Measurements from ENCODE around the gene MRPS26.
"Not testable (repeated sequence)": the region's sequence is repeated elsewhere in the genome, so short reads cannot be mapped to it uniquely, and the experiment has no call there.

MRPS26 gene

GRCh38 chr20:3040086-3040485 lies 5.8 kb upstream of the MRPS26 start:
- Histone ChIP-seq H3K4me3 (no peak overlapping the region), H3K27ac (no peak overlapping the region)

- no peak overlapping the region for H3K4me3 ChIP-seq
- H3K27ac ChIP-seq: peak overlapping the region in 6 of 21 experiments; percentile 4 to 49 (median 33)
These were observed 3.9 kb upstream of the MRPS26 start for GRCh38 chr20:3041854-3042409.

- Histone ChIP-seq H3K27ac (peak overlapping the region in 1 of 21 experiments; percentile 49), H3K4me3 (no peak overlapping the region)
These were observed 3.2 kb upstream of the MRPS26 start for GRCh38 chr20:3042625-3043024.

- H3K4me3 ChIP-seq: no peak within 1 kb of the TSS
- H3K27ac ChIP-seq: peak within 1 kb of the TSS in 2 of 21 experiments; percentile 11 to 49
These were observed 2.5 kb upstream of the MRPS26 start, which contains the start of gene GNRH2 for GRCh38 chr20:3043322-3043721. Gene GNRH2, plus strand, starts transcription at chr20:3043622. Its CDS starts 793 bp downstream, at chr20:3044415.

GRCh38 chr20:3044336-3044965 lies 1.4 kb upstream of the MRPS26 start:
- no peak overlapping the region for H3K4me3 ChIP-seq
- H3K27ac ChIP-seq: no peak overlapping the region

- peak overlapping the region in 20 of 21 experiments; percentile 74 to 90 (median 84) for H3K27ac ChIP-seq
- peak overlapping the region; percentile 69 to 98 (median 92) for H3K4me3 ChIP-seq
These were observed 623 bp upstream of the MRPS26 start for GRCh38 chr20:3045042-3045815.

- H3K27ac ChIP-seq: peak overlapping the region in 20 of 21 experiments; percentile 74 to 90 (median 84)
These were observed 1.0 kb downstream of the MRPS26 start for GRCh38 chr20:3046677-3047462.

GRCh38 chr20:3047486-3048419 lies 1.9 kb downstream of the MRPS26 start:
- Histone ChIP-seq H3K4me3 (no peak overlapping the region), H3K27ac (peak overlapping the region in 1 of 21 experiments; percentile 90)

More at GRCh38 chr20:3046677-3047462, 1.0 kb downstream of the MRPS26 start:
- peak overlapping the region; percentile 69 to 98 (median 92) for H3K4me3 ChIP-seq

- no peak overlapping the region for H3K4me3 ChIP-seq
- H3K27ac ChIP-seq: no peak overlapping the region
These were observed 5.7 kb downstream of the MRPS26 start for GRCh38 chr20:3051385-3052019.

- Histone ChIP-seq H3K27ac (no peak overlapping the region), H3K4me3 (no peak overlapping the region)
These were observed 13.6 kb downstream of the MRPS26 start for GRCh38 chr20:3059489-3059888.

GRCh38 chr20:3064119-3064518 lies 18.3 kb downstream of the MRPS26 start:
- not testable (repeated sequence) for H3K4me3 ChIP-seq, H3K27ac ChIP-seq

GRCh38 chr20:3067139-3068014 lies 21.5 kb downstream of the MRPS26 start:
- peak overlapping the region in 6 of 21 experiments; percentile 11 to 57 (median 41) for H3K27ac ChIP-seq
- H3K4me3 ChIP-seq: no peak overlapping the region

GRCh38 chr20:3068075-3068474 lies 22.2 kb downstream of the MRPS26 start:
- H3K4me3 ChIP-seq: no peak overlapping the region

GRCh38 chr20:3068986-3069900 lies 23.4 kb downstream of the MRPS26 start:
- H3K27ac ChIP-seq: no peak overlapping the region

More at GRCh38 chr20:3068075-3068474, 22.2 kb downstream of the MRPS26 start:
- H3K27ac ChIP-seq: peak overlapping the region in 3 of 21 experiments; percentile 6 to 29 (median 11)

GRCh38 chr20:3070725-3071124 lies 24.9 kb downstream of the MRPS26 start:
- no peak overlapping the region for H3K4me3 ChIP-seq
- H3K27ac ChIP-seq: no peak overlapping the region

More at GRCh38 chr20:3068986-3069900, 23.4 kb downstream of the MRPS26 start:
- H3K4me3 ChIP-seq: no peak overlapping the region

GRCh38 chr20:3071266-3071609 lies 25.4 kb downstream of the MRPS26 start:
- Histone ChIP-seq H3K4me3 (peak overlapping the region; percentile 32 to 61 (median 56)), H3K27ac (peak overlapping the region in 6 of 21 experiments; percentile 43 to 83 (median 61))
